ENCODE results near the gene ARRDC2. TPM values are rescaled to one million over a fixed set of nuclear protein-coding genes. Genes with fewer than 3 reads are reported as not detected.

ARRDC2 gene
- total and polyA plus RNA-seq, 10 of the 15 experiments (the other 5 are each of a cell fraction or from before 2014, with no cell fraction given), result 0.48 to 10.1 (median 4.8) TPM

DNA sequence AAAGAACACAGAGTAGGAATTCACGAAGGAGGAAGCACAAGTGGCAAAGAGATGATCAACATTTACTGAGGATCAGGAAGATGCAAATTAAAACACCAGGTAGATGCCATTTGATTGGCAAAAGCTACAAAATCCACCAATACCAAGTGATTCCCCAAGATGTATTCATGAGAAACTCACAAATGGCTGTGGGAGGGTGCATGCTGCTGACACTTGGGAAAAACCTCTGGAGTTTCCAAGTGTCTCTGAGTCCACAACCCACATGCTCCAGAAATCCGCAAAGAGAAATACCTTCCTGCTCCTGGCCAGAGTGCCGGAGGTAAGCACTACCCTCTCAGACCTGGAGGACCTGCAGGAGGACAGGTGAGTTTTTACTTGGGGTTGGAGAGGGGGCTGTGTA lies 35.7 kb downstream of the ARRDC2 start:
- DNase-seq (ENCODE audit: low read depth, low spot score), result no peak
- H3K27ac ChIP-seq (ENCODE audit: control insufficient read depth, insufficient read depth), result no peak overlapping the region
- H4K20me1 ChIP-seq (ENCODE audit: control insufficient read depth, insufficient read depth), result no peaks in the 10 kb centered on the region
- H3K27me3 ChIP-seq (replicated peaks in 1 of 2; ENCODE audit: control insufficient read depth in 2 of 2, insufficient read depth in 2 of 2, low read length in 1 of 2), result peaks cover 0 to 3% of the 10 kb centered on the region in 2 experiments; a peak in 2 of 4 replicates
- H3K9me3 ChIP-seq (replicated peaks; ENCODE audit: control insufficient read depth, insufficient read depth, low read length), result peaks cover 7% of the 10 kb centered on the region
- no peaks in the 10 kb centered on the region for H3K36me3 ChIP-seq (ENCODE audit: control insufficient read depth in 2 of 2, insufficient read depth in 2 of 2, low read length in 1 of 2)
- no peak overlapping the region for H3K4me3 ChIP-seq
- SMC1A ChIA-PET (ENCODE audit: uncharacterized antibody, unreplicated experiment), result interaction anchor here (0.9 to 2.3 kb wide), 3 partner anchors 10 to 17 kb away, joined by 3 to 7 read pairs (median 5); no protein-coding TSS in a partner anchor
- no peak overlapping the region for H3K9ac ChIP-seq (ENCODE audit: control insufficient read depth, insufficient read depth, low read length)
- WGBS (ENCODE audit: insufficient coverage, insufficient replicate concordance, low lambda C conversion rate, missing lambda C conversion rate), result 85% methylated on average over 3 of the region's 3 CpGs
- ATAC-seq, result no peak
- no peak overlapping the region for H2AFZ ChIP-seq (ENCODE audit: control insufficient read depth, low read depth, low read length)
- intact Hi-C loops (cut with micrococcal nuclease; ENCODE audit: unreplicated experiment), result no loop called here
- peaks cover 15% of the 10 kb centered on the region for H3K4me1 ChIP-seq (ENCODE audit: control insufficient read depth, insufficient read depth, low read length)
- RAD21 ChIA-PET (ENCODE audit: unreplicated experiment), result interaction anchor here (1.0 to 2.3 kb wide), 3 partner anchors 15 to 43 kb away, joined by 3 to 12 read pairs (median 6); no protein-coding TSS in a partner anchor
- POLR2A ChIA-PET, result interaction anchor here (1.2 kb wide), 1 partner anchor 16 kb away, joined by 3 read pairs; no protein-coding TSS in a partner anchor
- no TSS peak for BruUV-seq (replicated peaks)
- peak overlapping the region; percentile 30; the same call in 1 of the 2 replicates for H3K4me2 ChIP-seq (ENCODE audit: control insufficient read depth, insufficient read depth)
- in situ Hi-C loops (cut with MboI), result no loop called here
- H3K79me2 ChIP-seq (ENCODE audit: control insufficient read depth, insufficient read depth, low read length), result no peaks in the 10 kb centered on the region
- CTCF ChIA-PET, result interaction anchor here (1.0 to 3.6 kb wide), 4 partner anchors 14 to 124 kb away, joined by 3 to 29 read pairs (median 9); partner anchors contain the start of gene ARRDC2
- no peak for FAIRE-seq
- no peak for TF ChIP-seq PAX8 (IDR thresholded peaks at IDR 0.05)
- no peak for TF ChIP-seq DPF2 (IDR thresholded peaks at IDR 0.05)
- no peak for TF ChIP-seq SMC3 (IDR thresholded peaks at IDR 0.05; ENCODE audit: borderline replicate concordance, low read length)
- TF ChIP-seq RB1 (IDR thresholded peaks at IDR 0.05; ENCODE audit: borderline replicate concordance), result no peak
- TF ChIP-seq, protein P1, sequence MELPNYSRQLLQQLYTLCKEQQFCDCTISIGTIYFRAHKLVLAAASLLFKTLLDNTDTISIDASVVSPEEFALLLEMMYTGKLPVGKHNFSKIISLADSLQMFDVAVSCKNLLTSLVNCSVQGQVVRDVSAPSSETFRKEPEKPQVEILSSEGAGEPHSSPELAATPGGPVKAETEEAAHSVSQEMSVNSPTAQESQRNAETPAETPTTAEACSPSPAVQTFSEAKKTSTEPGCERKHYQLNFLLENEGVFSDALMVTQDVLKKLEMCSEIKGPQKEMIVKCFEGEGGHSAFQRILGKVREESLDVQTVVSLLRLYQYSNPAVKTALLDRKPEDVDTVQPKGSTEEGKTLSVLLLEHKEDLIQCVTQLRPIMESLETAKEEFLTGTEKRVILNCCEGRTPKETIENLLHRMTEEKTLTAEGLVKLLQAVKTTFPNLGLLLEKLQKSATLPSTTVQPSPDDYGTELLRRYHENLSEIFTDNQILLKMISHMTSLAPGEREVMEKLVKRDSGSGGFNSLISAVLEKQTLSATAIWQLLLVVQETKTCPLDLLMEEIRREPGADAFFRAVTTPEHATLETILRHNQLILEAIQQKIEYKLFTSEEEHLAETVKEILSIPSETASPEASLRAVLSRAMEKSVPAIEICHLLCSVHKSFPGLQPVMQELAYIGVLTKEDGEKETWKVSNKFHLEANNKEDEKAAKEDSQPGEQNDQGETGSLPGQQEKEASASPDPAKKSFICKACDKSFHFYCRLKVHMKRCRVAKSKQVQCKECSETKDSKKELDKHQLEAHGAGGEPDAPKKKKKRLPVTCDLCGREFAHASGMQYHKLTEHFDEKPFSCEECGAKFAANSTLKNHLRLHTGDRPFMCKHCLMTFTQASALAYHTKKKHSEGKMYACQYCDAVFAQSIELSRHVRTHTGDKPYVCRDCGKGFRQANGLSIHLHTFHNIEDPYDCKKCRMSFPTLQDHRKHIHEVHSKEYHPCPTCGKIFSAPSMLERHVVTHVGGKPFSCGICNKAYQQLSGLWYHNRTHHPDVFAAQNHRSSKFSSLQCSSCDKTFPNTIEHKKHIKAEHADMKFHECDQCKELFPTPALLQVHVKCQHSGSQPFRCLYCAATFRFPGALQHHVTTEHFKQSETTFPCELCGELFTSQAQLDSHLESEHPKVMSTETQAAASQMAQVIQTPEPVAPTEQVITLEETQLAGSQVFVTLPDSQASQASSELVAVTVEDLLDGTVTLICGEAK (IDR thresholded peaks at IDR 0.05; ENCODE audit: borderline replicate concordance), result no peak
- TF ChIP-seq STAT3 (IDR thresholded peaks at IDR 0.05; ENCODE audit: low read depth, low read length), result no peak
- no peak for TF ChIP-seq SMAD1 (IDR thresholded peaks at IDR 0.05; ENCODE audit: low read depth, partially characterized antibody)
- TF ChIP-seq KAT2A (conservative IDR thresholded peaks at IDR 0.05; ENCODE audit: control insufficient read depth, low read depth, low read length), result no peak
- TF ChIP-seq NRF1 (conservative IDR thresholded peaks at IDR 0.05; ENCODE audit: low read depth, low read length), result no peak
- no peak for TF ChIP-seq RELA (IDR thresholded peaks at IDR 0.05; ENCODE audit: borderline replicate concordance, partially characterized antibody)
- no peak for TF ChIP-seq NBN (IDR thresholded peaks at IDR 0.05)
- TF ChIP-seq ZNF622 (IDR thresholded peaks at IDR 0.05), result no peak
- TF ChIP-seq, protein P2, sequence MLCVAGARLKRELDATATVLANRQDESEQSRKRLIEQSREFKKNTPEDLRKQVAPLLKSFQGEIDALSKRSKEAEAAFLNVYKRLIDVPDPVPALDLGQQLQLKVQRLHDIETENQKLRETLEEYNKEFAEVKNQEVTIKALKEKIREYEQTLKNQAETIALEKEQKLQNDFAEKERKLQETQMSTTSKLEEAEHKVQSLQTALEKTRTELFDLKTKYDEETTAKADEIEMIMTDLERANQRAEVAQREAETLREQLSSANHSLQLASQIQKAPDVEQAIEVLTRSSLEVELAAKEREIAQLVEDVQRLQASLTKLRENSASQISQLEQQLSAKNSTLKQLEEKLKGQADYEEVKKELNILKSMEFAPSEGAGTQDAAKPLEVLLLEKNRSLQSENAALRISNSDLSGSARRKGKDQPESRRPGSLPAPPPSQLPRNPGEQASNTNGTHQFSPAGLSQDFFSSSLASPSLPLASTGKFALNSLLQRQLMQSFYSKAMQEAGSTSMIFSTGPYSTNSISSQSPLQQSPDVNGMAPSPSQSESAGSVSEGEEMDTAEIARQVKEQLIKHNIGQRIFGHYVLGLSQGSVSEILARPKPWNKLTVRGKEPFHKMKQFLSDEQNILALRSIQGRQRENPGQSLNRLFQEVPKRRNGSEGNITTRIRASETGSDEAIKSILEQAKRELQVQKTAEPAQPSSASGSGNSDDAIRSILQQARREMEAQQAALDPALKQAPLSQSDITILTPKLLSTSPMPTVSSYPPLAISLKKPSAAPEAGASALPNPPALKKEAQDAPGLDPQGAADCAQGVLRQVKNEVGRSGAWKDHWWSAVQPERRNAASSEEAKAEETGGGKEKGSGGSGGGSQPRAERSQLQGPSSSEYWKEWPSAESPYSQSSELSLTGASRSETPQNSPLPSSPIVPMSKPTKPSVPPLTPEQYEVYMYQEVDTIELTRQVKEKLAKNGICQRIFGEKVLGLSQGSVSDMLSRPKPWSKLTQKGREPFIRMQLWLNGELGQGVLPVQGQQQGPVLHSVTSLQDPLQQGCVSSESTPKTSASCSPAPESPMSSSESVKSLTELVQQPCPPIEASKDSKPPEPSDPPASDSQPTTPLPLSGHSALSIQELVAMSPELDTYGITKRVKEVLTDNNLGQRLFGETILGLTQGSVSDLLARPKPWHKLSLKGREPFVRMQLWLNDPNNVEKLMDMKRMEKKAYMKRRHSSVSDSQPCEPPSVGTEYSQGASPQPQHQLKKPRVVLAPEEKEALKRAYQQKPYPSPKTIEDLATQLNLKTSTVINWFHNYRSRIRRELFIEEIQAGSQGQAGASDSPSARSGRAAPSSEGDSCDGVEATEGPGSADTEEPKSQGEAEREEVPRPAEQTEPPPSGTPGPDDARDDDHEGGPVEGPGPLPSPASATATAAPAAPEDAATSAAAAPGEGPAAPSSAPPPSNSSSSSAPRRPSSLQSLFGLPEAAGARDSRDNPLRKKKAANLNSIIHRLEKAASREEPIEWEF (IDR thresholded peaks at IDR 0.05; ENCODE audit: insufficient replicate concordance, low read depth, low read length), result no peak
- TF ChIP-seq MEF2B (IDR thresholded peaks at IDR 0.05; ENCODE audit: partially characterized antibody, poor library complexity, severe bottlenecking), result no peak
- no peak for TF ChIP-seq TCF12 (IDR thresholded peaks at IDR 0.05; ENCODE audit: low read depth, low read length)

Data from GM12878 (cell line).